ENCODE results near the gene B4GALT5.

Gene B4GALT5

GRCh38 chr20:49668181-49668877, 45.3 kb downstream of the B4GALT5 start:
- Histone ChIP-seq H3K36me3 (peaks cover 0 to 10% (median 0%) of the 10 kb centered on the region in 11 experiments; a peak in 2 of 22 replicates), H3K27ac (peak overlapping the region in 1 of 11 experiments; percentile 15; a peak in 3 of 22 replicates), H4K20me1 (peaks cover 69 to 99% (median 97%) of the 10 kb centered on the region in 11 experiments), H3K9me3 (replicated peaks in 1 of 11) (no peaks in the 10 kb centered on the region), H3K4me1 (peaks cover 25 to 69% (median 30%) of the 10 kb centered on the region in 10 experiments), H3K4me2 (peak overlapping the region; percentile 46 to 86 (median 66); a peak in 13 of 22 replicates), H3K9ac (no peak overlapping the region), H3K4me3 (no peak overlapping the region), H3K27me3 (no peaks in the 10 kb centered on the region)
- TF ChIP-seq Cebpa-rat (IDR thresholded peaks at IDR 0.05) = no peak

- Histone ChIP-seq H3K27ac (no peak overlapping the region), H3K4me1 (peaks cover 30 to 72% (median 36%) of the 10 kb centered on the region in 10 experiments), H3K9ac (no peak overlapping the region), H3K4me2 (0 out of 22 replicates have a peak overlapping the region, but pooled peaks of 1 of the 11 experiments have one; percentile 1), H4K20me1 (peaks cover 84 to 99% (median 97%) of the 10 kb centered on the region in 11 experiments), H3K27me3 (no peaks in the 10 kb centered on the region), H3K4me3 (no peak overlapping the region), H3K36me3 (peaks cover 0 to 10% (median 0%) of the 10 kb centered on the region in 11 experiments; a peak in 2 of 22 replicates), H3K9me3 (replicated peaks in 1 of 11) (no peaks in the 10 kb centered on the region)
- no peak for TF ChIP-seq Cebpa-rat (IDR thresholded peaks at IDR 0.05)
Measured at GRCh38 chr20:49666911-49667310, 46.8 kb downstream of the B4GALT5 start.

- Histone ChIP-seq H3K4me1 (peaks cover 37 to 70% (median 40%) of the 10 kb centered on the region in 10 experiments), H3K27ac (no peak overlapping the region), H3K9me3 (replicated peaks in 1 of 11) (no peaks in the 10 kb centered on the region), H3K4me3 (no peak overlapping the region), H4K20me1 (peaks cover 89 to 99% (median 97%) of the 10 kb centered on the region in 11 experiments), H3K27me3 (no peaks in the 10 kb centered on the region), H3K9ac (no peak overlapping the region), H3K4me2 (no peak overlapping the region), H3K36me3 (peaks cover 0 to 10% (median 0%) of the 10 kb centered on the region in 11 experiments; a peak in 3 of 22 replicates)
- no peak for TF ChIP-seq Cebpa-rat (IDR thresholded peaks at IDR 0.05)
Measured at GRCh38 chr20:49665796-49666195, 47.9 kb downstream of the B4GALT5 start.

GRCh38 chr20:49664612-49665313, 48.9 kb downstream of the B4GALT5 start:
- no peaks in the 10 kb centered on the region for H3K9me3 ChIP-seq (replicated peaks in 1 of 11)
- H3K4me2 ChIP-seq = peak overlapping the region in 1 of 11 experiments; percentile 15; a peak in 1 of 22 replicates
- no peak overlapping the region for H3K9ac ChIP-seq
- H3K4me1 ChIP-seq = peaks cover 27 to 60% (median 33%) of the 10 kb centered on the region in 10 experiments
- H3K27me3 ChIP-seq = no peaks in the 10 kb centered on the region
- no peak overlapping the region for H3K4me3 ChIP-seq
- H3K36me3 ChIP-seq = peaks cover 0 to 17% (median 3%) of the 10 kb centered on the region in 11 experiments; a peak in 4 of 22 replicates
- H4K20me1 ChIP-seq = peaks cover 90 to 99% (median 97%) of the 10 kb centered on the region in 11 experiments
- no peak for TF ChIP-seq Cebpa-rat (IDR thresholded peaks at IDR 0.05)
- H3K27ac ChIP-seq = no peak overlapping the region

- Histone ChIP-seq H3K4me2 (no peak overlapping the region), H4K20me1 (peaks cover 90 to 99% (median 97%) of the 10 kb centered on the region in 11 experiments)
- no peak for TF ChIP-seq Cebpa-rat (IDR thresholded peaks at IDR 0.05)
Measured at GRCh38 chr20:49663112-49663511, 50.6 kb downstream of the B4GALT5 start.

GRCh38 chr20:49661560-49662329, 51.9 kb downstream of the B4GALT5 start:
- peaks cover 0 to 23% (median 5%) of the 10 kb centered on the region in 11 experiments; a peak in 12 of 22 replicates for H3K36me3 ChIP-seq
- H3K27me3 ChIP-seq = no peaks in the 10 kb centered on the region
- no peak for TF ChIP-seq Cebpa-rat (IDR thresholded peaks at IDR 0.05)
- H4K20me1 ChIP-seq = peaks cover 90 to 99% (median 97%) of the 10 kb centered on the region in 11 experiments
- no peak overlapping the region for H3K27ac ChIP-seq
- peaks cover 17 to 57% (median 22%) of the 10 kb centered on the region in 10 experiments for H3K4me1 ChIP-seq
- no peak overlapping the region for H3K9ac ChIP-seq
- no peak overlapping the region for H3K4me3 ChIP-seq
- peak overlapping the region in 9 of 11 experiments; percentile 0 to 49 (median 24); a peak in 13 of 22 replicates for H3K4me2 ChIP-seq
- no peaks in the 10 kb centered on the region for H3K9me3 ChIP-seq (replicated peaks in 1 of 11)

More at GRCh38 chr20:49663112-49663511, 50.6 kb downstream of the B4GALT5 start:
- peaks cover 0 to 18% (median 3%) of the 10 kb centered on the region in 11 experiments; a peak in 4 of 22 replicates for H3K36me3 ChIP-seq
- H3K27ac ChIP-seq = no peak overlapping the region
- H3K4me1 ChIP-seq = peaks cover 14 to 50% (median 20%) of the 10 kb centered on the region in 10 experiments
- no peak overlapping the region for H3K9ac ChIP-seq
- no peak overlapping the region for H3K4me3 ChIP-seq
- H3K9me3 ChIP-seq (replicated peaks in 1 of 11) = no peaks in the 10 kb centered on the region
- H3K27me3 ChIP-seq = no peaks in the 10 kb centered on the region

- no peak for TF ChIP-seq Cebpa-rat (IDR thresholded peaks at IDR 0.05)
- no peaks in the 10 kb centered on the region for H3K27me3 ChIP-seq
- H3K9ac ChIP-seq = no peak overlapping the region
- H3K4me1 ChIP-seq = peaks cover 23 to 57% (median 28%) of the 10 kb centered on the region in 10 experiments
- H3K4me3 ChIP-seq = no peak overlapping the region
- no peaks in the 10 kb centered on the region for H3K9me3 ChIP-seq (replicated peaks in 1 of 11)
- peak overlapping the region in 4 of 11 experiments; percentile 10 to 24 (median 19); a peak in 1 of 22 replicates for H3K4me2 ChIP-seq
- H3K36me3 ChIP-seq = peaks cover 7 to 32% (median 14%) of the 10 kb centered on the region in 11 experiments
- no peak overlapping the region for H3K27ac ChIP-seq
- H4K20me1 ChIP-seq = peaks cover 90 to 99% (median 97%) of the 10 kb centered on the region in 11 experiments
Measured at GRCh38 chr20:49660912-49661311, 52.8 kb downstream of the B4GALT5 start.

- Histone ChIP-seq H3K4me3 (no peak overlapping the region), H3K27me3 (no peaks in the 10 kb centered on the region), H4K20me1 (peaks cover 77 to 99% (median 97%) of the 10 kb centered on the region in 11 experiments), H3K4me1 (peaks cover 29 to 62% (median 37%) of the 10 kb centered on the region in 10 experiments), H3K9me3 (replicated peaks in 1 of 11) (no peaks in the 10 kb centered on the region), H3K27ac (no peak overlapping the region), H3K9ac (no peak overlapping the region), H3K4me2 (no peak overlapping the region), H3K36me3 (peaks cover 22 to 49% (median 32%) of the 10 kb centered on the region in 11 experiments)
- no peak for TF ChIP-seq Cebpa-rat (IDR thresholded peaks at IDR 0.05)
Measured at GRCh38 chr20:49659056-49659455, 54.6 kb downstream of the B4GALT5 start.
